Measurements from ENCODE around the gene ELL2. TPM values are rescaled to one million over a fixed set of nuclear protein-coding genes. Genes with fewer than 3 reads are reported as not detected.

The ELL2 gene
- total and polyA plus RNA-seq, 2 of the 13 experiments (the other 11 are each of a cell fraction or from before 2014, with no cell fraction given): 78.9 to 97.1 TPM

DNA sequence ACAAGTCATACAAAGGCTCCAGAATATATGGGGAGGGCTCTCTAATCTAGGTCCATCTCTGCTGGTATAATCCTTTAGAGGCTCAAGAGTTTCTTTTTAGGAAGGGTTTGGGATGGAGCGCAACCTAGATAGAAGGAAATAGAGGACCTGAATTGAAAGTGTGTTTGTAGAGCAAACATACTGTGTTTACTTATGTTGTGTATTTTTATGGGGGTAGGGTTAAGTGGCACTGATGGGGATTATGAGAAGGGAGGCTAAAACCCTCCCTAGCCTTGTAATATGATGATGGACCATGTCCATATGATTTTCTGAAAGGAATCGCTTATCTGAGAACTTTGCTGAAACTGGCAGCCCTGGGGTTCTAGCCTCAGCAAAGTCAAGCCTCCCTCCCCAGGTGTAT is 4.4 kb upstream of the ELL2 start (continued):
- TF ChIP-seq, protein P1, sequence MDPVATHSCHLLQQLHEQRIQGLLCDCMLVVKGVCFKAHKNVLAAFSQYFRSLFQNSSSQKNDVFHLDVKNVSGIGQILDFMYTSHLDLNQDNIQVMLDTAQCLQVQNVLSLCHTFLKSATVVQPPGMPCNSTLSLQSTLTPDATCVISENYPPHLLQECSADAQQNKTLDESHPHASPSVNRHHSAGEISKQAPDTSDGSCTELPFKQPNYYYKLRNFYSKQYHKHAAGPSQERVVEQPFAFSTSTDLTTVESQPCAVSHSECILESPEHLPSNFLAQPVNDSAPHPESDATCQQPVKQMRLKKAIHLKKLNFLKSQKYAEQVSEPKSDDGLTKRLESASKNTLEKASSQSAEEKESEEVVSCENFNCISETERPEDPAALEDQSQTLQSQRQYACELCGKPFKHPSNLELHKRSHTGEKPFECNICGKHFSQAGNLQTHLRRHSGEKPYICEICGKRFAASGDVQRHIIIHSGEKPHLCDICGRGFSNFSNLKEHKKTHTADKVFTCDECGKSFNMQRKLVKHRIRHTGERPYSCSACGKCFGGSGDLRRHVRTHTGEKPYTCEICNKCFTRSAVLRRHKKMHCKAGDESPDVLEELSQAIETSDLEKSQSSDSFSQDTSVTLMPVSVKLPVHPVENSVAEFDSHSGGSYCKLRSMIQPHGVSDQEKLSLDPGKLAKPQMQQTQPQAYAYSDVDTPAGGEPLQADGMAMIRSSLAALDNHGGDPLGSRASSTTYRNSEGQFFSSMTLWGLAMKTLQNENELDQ (CRISPR knock-in tag; IDR thresholded peaks at IDR 0.05; ENCODE audit: borderline replicate concordance): no peak
- TF ChIP-seq ZNF614 (CRISPR knock-in tag; IDR thresholded peaks at IDR 0.05; ENCODE audit: borderline replicate concordance): 0 out of 2 replicates have a peak, but pooled peaks have one; percentile 54
- no peak; the same call in 1 of the 2 replicates for TF ChIP-seq ZNF124 (CRISPR knock-in tag; IDR thresholded peaks at IDR 0.05)
- TF ChIP-seq, protein P2, sequence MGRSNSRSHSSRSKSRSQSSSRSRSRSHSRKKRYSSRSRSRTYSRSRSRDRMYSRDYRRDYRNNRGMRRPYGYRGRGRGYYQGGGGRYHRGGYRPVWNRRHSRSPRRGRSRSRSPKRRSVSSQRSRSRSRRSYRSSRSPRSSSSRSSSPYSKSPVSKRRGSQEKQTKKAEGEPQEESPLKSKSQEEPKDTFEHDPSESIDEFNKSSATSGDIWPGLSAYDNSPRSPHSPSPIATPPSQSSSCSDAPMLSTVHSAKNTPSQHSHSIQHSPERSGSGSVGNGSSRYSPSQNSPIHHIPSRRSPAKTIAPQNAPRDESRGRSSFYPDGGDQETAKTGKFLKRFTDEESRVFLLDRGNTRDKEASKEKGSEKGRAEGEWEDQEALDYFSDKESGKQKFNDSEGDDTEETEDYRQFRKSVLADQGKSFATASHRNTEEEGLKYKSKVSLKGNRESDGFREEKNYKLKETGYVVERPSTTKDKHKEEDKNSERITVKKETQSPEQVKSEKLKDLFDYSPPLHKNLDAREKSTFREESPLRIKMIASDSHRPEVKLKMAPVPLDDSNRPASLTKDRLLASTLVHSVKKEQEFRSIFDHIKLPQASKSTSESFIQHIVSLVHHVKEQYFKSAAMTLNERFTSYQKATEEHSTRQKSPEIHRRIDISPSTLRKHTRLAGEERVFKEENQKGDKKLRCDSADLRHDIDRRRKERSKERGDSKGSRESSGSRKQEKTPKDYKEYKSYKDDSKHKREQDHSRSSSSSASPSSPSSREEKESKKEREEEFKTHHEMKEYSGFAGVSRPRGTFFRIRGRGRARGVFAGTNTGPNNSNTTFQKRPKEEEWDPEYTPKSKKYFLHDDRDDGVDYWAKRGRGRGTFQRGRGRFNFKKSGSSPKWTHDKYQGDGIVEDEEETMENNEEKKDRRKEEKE (IDR thresholded peaks at IDR 0.05): no peak
- no peak for TF ChIP-seq ZNF354B (CRISPR knock-in tag; IDR thresholded peaks at IDR 0.05)
- TF ChIP-seq AKNA (CRISPR knock-in tag; IDR thresholded peaks at IDR 0.05; ENCODE audit: borderline replicate concordance): no peak
- no peak for TF ChIP-seq NFAT5 (CRISPR knock-in tag; IDR thresholded peaks at IDR 0.05)
- TF ChIP-seq PLSCR1 (CRISPR knock-in tag; IDR thresholded peaks at IDR 0.05; ENCODE audit: borderline replicate concordance): no peak
- no peak for TF ChIP-seq ZNF547 (CRISPR knock-in tag; IDR thresholded peaks at IDR 0.05)
- TF ChIP-seq PITX1 (CRISPR knock-in tag; IDR thresholded peaks at IDR 0.05): peak; percentile 97
- TF ChIP-seq ZNF121 (CRISPR knock-in tag; IDR thresholded peaks at IDR 0.05): no peak

Data from HepG2 (cell line).